Activated CD4-positive, alpha-beta T cell treated with anti-CD3 and anti-CD28 coated beads for 1 hour (primary cell): ENCODE measurements around the gene IQCN.

Experiments used
- DNase-seq: peaks from one replicate; pipeline ENCODE4 v3.0.0-alpha.2; 2020

IQCN gene

DNA sequence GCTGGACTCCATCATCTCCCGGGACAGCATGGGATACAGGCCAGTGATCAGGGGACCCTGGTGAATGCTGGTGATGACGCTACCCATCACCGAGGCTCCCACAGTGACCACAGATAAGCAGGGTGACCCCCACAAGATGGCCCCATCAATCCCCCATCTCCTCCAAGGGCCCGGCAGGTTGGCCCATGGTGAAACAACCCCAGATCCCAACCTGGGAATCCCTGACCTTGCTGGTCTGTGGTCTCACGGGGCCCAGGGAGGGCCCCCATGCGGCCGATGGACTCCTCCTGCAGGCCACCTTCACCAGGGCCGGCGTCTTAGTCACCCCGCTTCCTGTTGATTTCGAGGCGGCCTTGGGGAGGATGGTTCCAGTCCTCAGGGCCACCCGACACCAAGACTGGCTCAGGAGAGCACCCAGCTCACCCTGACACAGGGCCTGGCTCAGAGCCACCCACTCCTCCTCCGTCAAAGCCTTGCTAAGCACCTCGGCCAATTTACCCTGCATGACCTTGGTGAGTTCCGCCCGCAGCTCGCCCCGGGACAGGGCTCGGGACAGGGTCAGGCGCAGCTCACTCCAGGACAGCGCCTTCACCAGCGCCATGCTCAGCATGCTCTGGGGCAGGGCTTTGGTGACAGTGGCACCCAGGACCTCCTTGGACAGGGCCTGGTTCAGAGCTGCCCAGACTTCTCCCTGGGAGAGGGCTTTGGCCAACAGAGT is 10.0 kb downstream of the IQCN start:
- no peak for DNase-seq

DNA sequence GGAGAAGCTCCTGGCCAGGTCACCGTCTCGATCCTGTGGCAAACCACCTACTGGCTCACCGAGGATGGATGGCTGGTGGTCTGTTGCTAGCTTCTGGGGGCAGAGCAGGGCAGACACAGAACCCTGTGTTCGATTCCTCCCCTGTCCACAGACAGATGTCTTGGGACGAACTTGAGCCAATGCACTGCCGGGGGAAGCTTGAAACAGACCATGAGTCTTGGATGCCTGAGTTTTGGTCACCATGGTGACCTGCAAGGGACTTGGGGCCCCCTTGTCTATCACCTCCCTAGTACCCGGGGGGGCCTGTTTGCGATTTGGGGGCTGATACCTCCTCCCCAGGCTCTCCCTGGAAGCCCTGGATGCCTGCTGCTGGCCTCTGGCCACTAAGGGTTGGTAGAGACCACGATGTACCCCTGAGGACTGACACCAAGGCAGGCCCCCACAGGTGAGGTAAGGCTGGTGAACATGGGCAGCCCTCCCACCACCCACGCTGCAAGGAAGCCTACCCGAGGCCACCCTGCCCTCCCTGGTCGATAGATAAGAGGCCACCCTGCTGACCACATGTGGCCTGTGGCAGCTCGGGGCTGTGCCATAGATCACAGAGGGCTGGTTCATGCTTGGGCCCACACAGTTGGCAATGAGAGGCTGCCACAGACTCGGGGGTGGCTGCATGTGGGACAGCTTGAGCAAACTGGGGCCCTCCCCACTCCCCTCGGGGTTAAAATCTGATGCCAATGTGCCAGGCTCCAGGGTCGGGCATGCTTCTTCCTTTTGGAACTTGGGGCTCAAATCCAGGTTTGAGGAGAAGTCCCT is 10.7 kb downstream of the IQCN start:
- no peak for DNase-seq

DNA sequence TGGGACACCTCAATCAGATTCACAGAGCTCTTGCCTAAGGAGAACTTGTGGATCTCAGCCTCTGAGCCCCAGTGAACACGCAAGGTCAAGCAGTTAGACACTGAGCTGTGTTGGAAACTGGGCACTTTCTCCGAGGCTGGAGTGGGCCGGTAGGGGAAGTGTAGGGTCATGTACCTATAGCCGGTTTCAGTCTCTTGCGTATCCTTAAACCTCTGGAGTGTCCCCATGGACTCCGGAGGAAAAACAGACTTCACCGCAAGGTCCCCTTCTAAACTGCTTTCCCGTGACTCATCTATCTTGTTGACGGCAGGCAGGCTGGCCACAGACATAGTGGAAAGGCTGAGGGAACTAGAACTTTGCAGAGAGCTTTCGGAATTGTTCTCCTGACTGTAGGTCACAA is 11.3 kb downstream of the IQCN start:
- DNase-seq = no peak

DNA sequence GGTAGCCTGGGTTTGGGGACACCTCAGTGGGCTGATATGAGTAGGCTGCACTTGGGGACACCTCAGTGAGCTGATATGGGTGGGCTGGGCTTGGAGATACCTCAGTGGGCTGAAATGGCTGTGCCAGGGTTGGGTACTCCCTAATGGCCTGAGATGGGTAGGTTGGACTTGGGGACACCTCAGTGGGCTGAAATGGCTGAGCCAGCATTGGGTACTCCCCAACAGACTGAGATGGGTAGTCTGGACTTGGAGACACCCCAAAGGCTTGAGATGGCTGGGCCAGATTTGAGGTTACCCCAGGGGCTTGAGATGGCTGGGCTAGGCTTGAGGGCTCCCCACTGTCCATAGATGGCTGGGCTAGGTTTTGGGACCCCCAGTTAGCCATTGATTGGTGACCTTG is 12.1 kb downstream of the IQCN start:
- no peak for DNase-seq

GRCh38 chr19:18261474-18261873 is 12.8 kb downstream of the IQCN start:
- no peak for DNase-seq

- no peak for DNase-seq
Measured at GRCh38 chr19:18259893-18260292, 14.4 kb downstream of the IQCN start.

GRCh38 chr19:18257503-18258470 is 16.5 kb downstream of the IQCN start:
- no peak for DNase-seq

- no peak for DNase-seq
Measured at GRCh38 chr19:18254546-18255503, 19.4 kb downstream of the IQCN start.

DNA sequence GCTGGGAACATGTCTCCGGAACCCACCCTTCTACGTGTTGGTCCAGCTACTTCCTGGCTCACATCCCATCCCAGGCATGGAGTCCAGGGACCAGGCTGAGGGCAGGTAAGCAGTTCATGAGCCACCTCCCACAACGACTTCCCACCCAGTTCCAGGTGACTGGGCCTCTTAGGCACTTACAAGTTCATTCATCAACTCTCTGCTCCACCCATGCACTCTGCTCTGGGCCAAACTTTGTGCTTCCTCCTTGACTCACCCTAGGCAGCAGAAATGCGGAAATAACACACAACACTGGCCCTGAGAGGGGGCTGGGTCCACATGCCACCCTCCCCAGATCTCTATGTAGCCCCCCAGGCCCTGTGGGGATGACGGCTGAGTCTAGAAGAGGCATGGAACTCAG is 20.5 kb downstream of the IQCN start:
- no peak for DNase-seq

DNA sequence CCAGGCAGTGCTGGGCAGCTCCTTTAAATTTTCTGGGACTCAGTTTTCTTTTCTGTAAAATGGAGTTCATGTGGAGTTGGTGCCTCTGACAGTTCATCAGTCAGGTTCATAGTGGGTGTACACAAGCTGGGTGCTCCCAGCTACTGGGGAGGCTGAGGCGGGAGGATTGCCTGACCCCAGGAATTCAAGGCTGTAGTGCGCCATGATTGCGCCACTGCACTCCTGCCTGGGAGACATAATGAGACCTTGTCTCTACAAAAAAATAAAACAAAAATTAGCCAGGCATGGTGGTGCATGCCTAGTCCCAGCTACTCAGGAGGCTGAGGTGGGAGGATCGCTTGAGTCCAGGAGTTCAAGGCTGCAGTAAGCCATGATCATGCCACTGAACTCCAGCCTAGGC is 21.1 kb downstream of the IQCN start:
- DNase-seq = no peak

- no peak for DNase-seq
Measured at GRCh38 chr19:18252370-18252717, 21.9 kb downstream of the IQCN start.

DNA sequence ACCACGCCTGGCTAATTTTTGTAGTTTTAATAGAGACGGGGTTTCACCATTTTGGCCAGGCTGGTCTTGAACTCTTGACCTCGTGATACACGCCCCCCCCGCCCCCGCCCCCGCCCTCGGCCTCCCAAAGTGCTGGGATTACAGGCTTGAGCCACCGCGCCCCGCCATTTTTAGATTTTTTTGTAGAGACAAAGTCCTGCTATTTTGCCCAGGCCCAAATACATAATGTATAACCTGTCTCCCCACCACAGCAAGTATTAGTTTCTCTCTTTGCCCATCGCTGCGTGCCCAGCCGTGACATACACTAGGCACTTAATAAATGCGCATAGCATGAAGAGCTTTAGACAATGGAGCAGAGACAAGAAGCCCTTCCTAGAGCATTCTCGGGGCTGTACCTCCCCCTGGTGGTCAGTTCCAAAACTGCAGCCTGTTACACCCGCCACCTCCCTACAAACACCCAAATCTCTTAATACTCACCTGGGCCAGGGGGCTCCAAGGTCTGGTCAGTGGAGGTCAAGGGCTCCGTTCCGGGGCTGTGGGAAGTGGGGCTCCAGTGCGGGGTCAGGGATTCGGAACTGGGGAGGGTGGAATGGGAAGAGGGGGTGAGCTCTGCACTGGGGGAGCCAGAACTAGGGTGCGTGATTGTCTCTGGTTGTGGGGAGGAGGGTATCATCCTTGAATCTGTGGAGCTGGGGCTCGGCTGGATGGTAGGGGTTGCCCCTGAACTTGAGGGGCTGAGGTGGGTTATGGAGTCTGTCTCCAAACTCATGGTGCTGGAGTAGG is 22.5 kb downstream of the IQCN start:
- DNase-seq = peak; percentile 73

DNA sequence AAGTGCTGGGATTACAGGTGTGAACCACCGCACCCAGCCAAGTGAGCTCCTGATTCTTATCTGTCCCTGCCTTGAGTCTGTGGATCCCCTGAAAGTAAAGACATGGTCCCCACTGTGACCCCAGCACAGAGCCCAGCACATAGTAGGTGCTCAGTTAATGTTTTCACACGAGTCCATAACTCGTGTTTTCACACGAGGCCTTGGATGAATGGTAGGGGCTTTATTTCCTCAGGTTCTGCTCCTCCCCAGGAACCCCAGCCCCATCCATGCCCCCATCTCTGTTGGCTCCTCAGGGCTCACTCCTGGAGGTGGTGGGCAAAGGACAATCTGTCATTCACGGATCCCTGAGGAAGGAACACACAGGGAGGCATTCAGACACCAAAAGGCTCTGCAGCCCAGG is 24.4 kb downstream of the IQCN start:
- DNase-seq = no peak

DNA sequence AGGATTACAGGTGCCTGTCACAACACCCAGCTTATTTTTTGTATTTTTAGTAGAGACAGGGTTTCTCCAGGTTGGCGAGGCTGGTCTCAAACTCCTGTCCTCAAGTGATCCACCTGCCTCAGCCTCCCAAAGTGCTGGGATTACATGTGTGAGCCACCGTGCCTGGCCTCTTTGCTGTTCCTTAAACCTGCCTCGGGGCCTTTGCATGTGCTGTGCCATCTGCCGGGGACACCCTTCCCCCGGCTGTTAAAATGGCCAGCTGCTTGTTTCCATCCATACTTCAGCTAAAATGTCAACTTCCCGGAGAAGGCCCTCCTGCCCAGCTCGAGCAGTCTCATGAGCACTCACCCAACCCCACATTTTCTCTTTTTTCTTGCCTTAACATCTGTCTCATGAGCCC is 29.0 kb downstream of the IQCN start:
- DNase-seq = no peak

DNA sequence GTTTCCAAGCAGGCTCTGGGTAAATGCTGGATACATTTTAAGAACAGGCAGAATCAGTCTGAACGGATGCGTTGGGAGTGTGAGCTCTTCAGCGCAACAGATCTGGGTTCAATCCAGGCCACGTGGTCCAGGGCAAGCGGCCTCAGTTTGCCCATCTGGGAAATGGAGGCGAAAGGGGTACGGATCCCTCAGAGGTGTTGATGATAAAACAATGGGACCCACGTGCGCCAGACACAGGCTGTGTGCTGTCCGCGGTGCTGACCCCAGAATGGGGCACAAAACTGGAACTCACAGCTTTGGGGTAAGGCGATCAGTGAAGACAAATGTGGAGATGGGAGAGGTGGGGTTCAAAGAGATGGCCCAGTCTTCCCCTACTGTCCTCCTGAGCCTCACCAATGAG is 34.9 kb downstream of the IQCN start:
- no peak for DNase-seq

DNA sequence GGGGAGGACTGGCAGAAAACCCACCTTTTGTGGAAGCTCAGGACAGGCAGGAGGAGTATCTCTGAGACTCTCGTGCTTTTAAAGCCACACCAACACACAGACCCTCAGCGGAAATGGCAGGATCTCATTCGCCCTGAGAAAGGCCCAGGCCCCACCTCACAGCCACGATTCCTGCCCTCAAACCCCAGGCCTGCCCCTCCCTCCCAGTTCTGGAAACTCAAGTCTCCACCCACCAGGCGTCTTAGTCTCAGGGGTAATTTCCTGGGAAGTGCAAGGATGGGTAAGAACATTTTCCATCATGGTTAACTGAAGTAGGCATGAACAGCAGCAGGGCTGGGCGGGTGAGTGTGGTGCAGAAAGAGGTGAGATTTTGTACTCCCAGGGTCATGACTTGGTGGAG is 40.1 kb downstream of the IQCN start:
- DNase-seq = no peak

- peak; percentile 16 for DNase-seq
Measured at GRCh38 chr19:18233224-18233825, 40.9 kb downstream of the IQCN start.

GRCh38 chr19:18232540-18233223 is 41.6 kb downstream of the IQCN start:
- DNase-seq = no peak

GRCh38 chr19:18231775-18232174 is 42.5 kb downstream of the IQCN start:
- no peak for DNase-seq
